Ascending aorta (tissue), 2 donors: Measurements from ENCODE around the gene CDK5R1. TPM values are rescaled to one million over a fixed set of nuclear protein-coding genes. Genes with fewer than 3 reads are reported as not detected.

Experiments used
- DNase-seq, 2 donors: peaks; one replicate each; pipeline ENCODE4 v3.0.0-alpha.2; 2019; ENCODE audit warnings: low spot score in 2 of 2
- H3K27ac ChIP-seq, 2 donors: fragments of 200-600 bp; sonication (generic); one replicate each; pipeline ENCODE4 v1.5.1; 2016 to 2017; ENCODE audit warnings: mild to moderate bottlenecking in 1 of 2
- H3K27me3 ChIP-seq: fragments of 200-600 bp; sonication (generic); one replicate; pipeline ENCODE4 v1.5.1; 2017
- H3K36me3 ChIP-seq, 2 donors: fragments of 200-600 bp; sonication (generic); one replicate each; pipeline ENCODE4 v1.5.1; 2016
- H3K4me1 ChIP-seq, 2 donors: fragments of 200-600 bp; sonication (generic); one replicate each; pipeline ENCODE4 v1.5.1; 2016 to 2017; ENCODE audit warnings: mild to moderate bottlenecking in 1 of 2
- H3K4me3 ChIP-seq, 2 donors: fragments of 200-600 bp; sonication (generic); one replicate each; pipeline ENCODE4 v1.5.1; 2016 to 2017; ENCODE audit warnings: mild to moderate bottlenecking in 1 of 2
- H3K9me3 ChIP-seq, 2 donors: fragments of 200-600 bp; sonication (generic); one replicate each; pipeline ENCODE4 v1.5.1; 2016
- intact Hi-C: fragments of 100-400 bp; cut with DNase I; formaldehyde crosslinking; loops from one replicate; pipeline ENCODE4 v1.15.1; 2023
- total RNA-seq: library from RNA; depleted of rRNA; stranded (reverse); fragments of >200 nt; gene quantifications from one replicate; pipeline ENCODE4 v1.1.0, GENCODE V29; 2016
- TF ChIP-seq, protein P1 (sequence below), 3 experiments: fragments of 200-600 bp in 2 of 3; fragments of 450-650 bp in 1 of 3; sonication (generic) in 2 of 3; IDR thresholded peaks; one replicate each; pipeline ENCODE4 v1.5.1; 2016 to 2019; ENCODE audit warnings: antibody characterized with exemption in 3 of 3, mild to moderate bottlenecking in 1 of 3, moderate library complexity in 1 of 3

CDK5R1 gene
- total RNA-seq, 1 donor from 2014 or later, result not detected

DNA sequence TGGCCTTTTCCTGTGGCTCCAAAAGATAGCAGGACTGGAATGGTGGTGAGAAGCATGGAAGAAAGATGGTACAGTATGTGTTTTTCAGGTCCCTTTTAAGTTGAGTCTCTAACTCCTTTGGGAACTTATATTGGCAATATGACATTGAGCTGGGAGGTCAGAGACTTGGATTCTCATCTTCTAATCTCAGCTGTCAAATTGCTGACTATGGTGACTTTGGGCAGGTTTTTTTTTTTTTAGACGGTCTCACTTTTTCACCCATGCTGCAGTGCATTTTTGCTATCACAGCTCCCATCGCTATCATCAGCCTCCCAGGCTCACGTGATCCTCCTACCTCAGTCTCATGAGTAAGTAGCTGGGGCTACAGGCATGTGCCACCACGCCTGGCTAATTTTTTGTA lies 15.1 kb upstream of the CDK5R1 start:
- TF ChIP-seq, protein P1, sequence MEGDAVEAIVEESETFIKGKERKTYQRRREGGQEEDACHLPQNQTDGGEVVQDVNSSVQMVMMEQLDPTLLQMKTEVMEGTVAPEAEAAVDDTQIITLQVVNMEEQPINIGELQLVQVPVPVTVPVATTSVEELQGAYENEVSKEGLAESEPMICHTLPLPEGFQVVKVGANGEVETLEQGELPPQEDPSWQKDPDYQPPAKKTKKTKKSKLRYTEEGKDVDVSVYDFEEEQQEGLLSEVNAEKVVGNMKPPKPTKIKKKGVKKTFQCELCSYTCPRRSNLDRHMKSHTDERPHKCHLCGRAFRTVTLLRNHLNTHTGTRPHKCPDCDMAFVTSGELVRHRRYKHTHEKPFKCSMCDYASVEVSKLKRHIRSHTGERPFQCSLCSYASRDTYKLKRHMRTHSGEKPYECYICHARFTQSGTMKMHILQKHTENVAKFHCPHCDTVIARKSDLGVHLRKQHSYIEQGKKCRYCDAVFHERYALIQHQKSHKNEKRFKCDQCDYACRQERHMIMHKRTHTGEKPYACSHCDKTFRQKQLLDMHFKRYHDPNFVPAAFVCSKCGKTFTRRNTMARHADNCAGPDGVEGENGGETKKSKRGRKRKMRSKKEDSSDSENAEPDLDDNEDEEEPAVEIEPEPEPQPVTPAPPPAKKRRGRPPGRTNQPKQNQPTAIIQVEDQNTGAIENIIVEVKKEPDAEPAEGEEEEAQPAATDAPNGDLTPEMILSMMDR (IDR thresholded peaks at IDR 0.05), result no peak
- Histone ChIP-seq H3K36me3 (peaks cover 83 to 99% of the 10 kb centered on the region in 2 donors), H3K4me3 (no peak overlapping the region), H3K27ac (no peak overlapping the region), H3K4me1 (no peaks in the 10 kb centered on the region), H3K9me3 (no peaks in the 10 kb centered on the region), H3K27me3 (no peaks in the 10 kb centered on the region)
- DNase-seq, result no peak
- intact Hi-C loops, result no loop called here

- Histone ChIP-seq H3K4me3 (no peak overlapping the region), H3K27ac (no peak overlapping the region), H3K27me3 (no peaks in the 10 kb centered on the region), H3K36me3 (peaks cover 93 to 99% of the 10 kb centered on the region in 2 donors), H3K4me1 (no peaks in the 10 kb centered on the region), H3K9me3 (no peaks in the 10 kb centered on the region)
- intact Hi-C loops, result no loop called here
- DNase-seq, result no peak
- TF ChIP-seq, protein P1 (IDR thresholded peaks at IDR 0.05), result no peak
These were observed 11.5 kb upstream of the CDK5R1 start for GRCh38 chr17:32475258-32475657.

GRCh38 chr17:32477220-32477619 lies 9.6 kb upstream of the CDK5R1 start:
- TF ChIP-seq, protein P1 (IDR thresholded peaks at IDR 0.05), result no peak
- no peak for DNase-seq
- peaks cover 93 to 98% of the 10 kb centered on the region in 2 donors for H3K36me3 ChIP-seq
- no peak overlapping the region for H3K27ac ChIP-seq
- intact Hi-C loops, result no loop called here
- no peaks in the 10 kb centered on the region for H3K4me1 ChIP-seq
- no peaks in the 10 kb centered on the region for H3K27me3 ChIP-seq
- H3K4me3 ChIP-seq, result no peak overlapping the region
- H3K9me3 ChIP-seq, result no peaks in the 10 kb centered on the region

DNA sequence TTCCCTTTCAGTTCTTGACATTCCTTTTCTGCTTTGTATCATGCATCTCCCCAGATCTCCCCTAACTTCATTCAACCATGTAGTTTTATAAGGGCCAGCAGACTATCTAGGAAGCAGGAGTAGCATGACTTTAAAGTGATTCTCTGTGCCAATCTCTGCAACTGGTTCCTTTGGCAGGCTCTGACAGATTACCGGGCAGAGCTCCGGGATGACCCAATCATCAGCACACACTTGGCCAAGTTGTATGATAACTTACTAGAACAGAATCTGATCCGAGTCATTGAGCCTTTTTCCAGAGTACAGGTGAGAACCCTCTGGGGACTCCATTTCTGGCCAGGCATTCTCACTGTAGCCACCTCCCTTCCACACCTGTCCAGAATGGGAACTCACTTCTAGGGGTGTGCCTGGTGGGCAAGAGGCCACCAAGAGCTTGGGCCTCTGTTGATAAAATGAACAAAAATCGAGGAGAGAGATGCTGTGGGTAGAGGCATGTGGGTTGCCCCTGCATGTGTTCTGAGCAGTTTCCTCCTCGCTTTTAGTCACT lies 7.6 kb upstream of the CDK5R1 start:
- Histone ChIP-seq H3K4me1 (peaks cover 0 to 13% of the 10 kb centered on the region in 2 donors), H3K9me3 (no peaks in the 10 kb centered on the region), H3K27ac (no peak overlapping the region), H3K27me3 (no peaks in the 10 kb centered on the region), H3K36me3 (peaks cover 78 to 88% of the 10 kb centered on the region in 2 donors), H3K4me3 (no peak overlapping the region)
- intact Hi-C loops, result no loop called here
- TF ChIP-seq, protein P1 (IDR thresholded peaks at IDR 0.05), result no peak
- DNase-seq, result no peak

DNA sequence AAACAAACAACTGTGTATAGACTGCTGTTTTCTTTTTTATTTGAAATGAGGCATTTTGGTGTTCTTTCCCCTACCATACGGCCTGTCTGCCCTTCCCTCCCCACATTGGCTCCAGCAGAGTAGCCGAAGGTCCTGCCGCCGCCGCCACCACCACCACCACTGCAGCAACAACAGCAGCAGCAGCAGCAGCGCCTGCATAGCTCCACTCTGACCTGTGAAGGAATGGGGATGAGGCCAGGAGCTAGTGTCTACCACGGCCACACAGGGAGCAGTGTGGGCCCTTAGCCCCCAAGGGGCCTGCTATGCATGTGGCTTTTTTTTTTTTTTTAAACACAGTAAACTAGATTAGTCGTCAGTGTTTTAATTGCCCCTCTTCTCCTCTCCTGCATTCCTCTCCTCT lies 5.6 kb upstream of the CDK5R1 start:
- Histone ChIP-seq H3K4me3 (no peak overlapping the region), H3K27me3 (no peaks in the 10 kb centered on the region), H3K27ac (no peak overlapping the region), H3K9me3 (no peaks in the 10 kb centered on the region), H3K4me1 (peaks cover 0 to 20% of the 10 kb centered on the region in 2 donors), H3K36me3 (peaks cover 59 to 67% of the 10 kb centered on the region in 2 donors)
- intact Hi-C loops, result loop anchor here (5.0 to 10.0 kb wide), 5 partner anchors 174 to 514 kb away; partner anchors contain the start of genes MYO1D and SPACA3
- TF ChIP-seq, protein P1 (IDR thresholded peaks at IDR 0.05), result no peak
- DNase-seq, result no peak
